Skeletal muscle tissue (tissue), 4 donors: ENCODE measurements around the gene TFAP2E. TPM values are rescaled to one million over a fixed set of nuclear protein-coding genes. Genes with fewer than 3 reads are reported as not detected.
A peak's percentile ranks its signal among the peaks of the same experiment; 100 is the strongest.
"Not testable (repeated sequence)": the region's sequence is repeated elsewhere in the genome, so short reads cannot be mapped to it uniquely, and the experiment has no call there.

Experiments
- H3K27ac ChIP-seq: one replicate; pipeline ENCODE4 v1.7.0; 2013; ENCODE audit warnings: mild to moderate bottlenecking, low read depth, low read length, inconsistent platforms
- H3K27me3 ChIP-seq, 3 donors: one replicate each; pipeline ENCODE4 v1.7.0; 2013; ENCODE audit warnings: low read length in 3 of 3; ENCODE audit not compliant: control insufficient read depth in 3 of 3, insufficient read depth in 3 of 3
- H3K36me3 ChIP-seq, 3 donors: one replicate each; pipeline ENCODE4 v1.7.0; 2013; ENCODE audit warnings: low read length in 3 of 3; ENCODE audit not compliant: control insufficient read depth in 3 of 3, insufficient read depth in 3 of 3
- H3K4me1 ChIP-seq, 3 donors: one replicate each; pipeline ENCODE4 v1.7.0; 2013; ENCODE audit warnings: low read length in 3 of 3, mild to moderate bottlenecking in 3 of 3; ENCODE audit not compliant: control insufficient read depth in 3 of 3, insufficient read depth in 3 of 3
- H3K4me3 ChIP-seq, 3 donors: one replicate each; pipeline ENCODE4 v1.7.0; 2013; ENCODE audit warnings: low read length in 3 of 3
- H3K9ac ChIP-seq, 3 donors: one replicate each; pipeline ENCODE4 v1.7.0; 2013; ENCODE audit warnings: low read length in 3 of 3, mild to moderate bottlenecking in 3 of 3, moderate library complexity in 2 of 3, low read depth in 1 of 3
- H3K9me3 ChIP-seq, 3 donors: one replicate each; pipeline ENCODE4 v1.7.0; 2013; ENCODE audit warnings: low read length in 3 of 3; ENCODE audit not compliant: control insufficient read depth in 3 of 3
- total RNA-seq: library from RNA; depleted of rRNA; stranded (reverse); fragments of >200 nt; gene quantifications from one replicate; pipeline ENCODE4 v1.2.3, GENCODE V29; 2014
- donor health status: Osteomylitis.

The TFAP2E gene
- total RNA-seq, 1 donor from 2014 or later = 0.52 TPM

- peaks cover 57 to 71% (median 58%) of the 10 kb centered on the region in 3 donors for H3K27me3 ChIP-seq
- H3K36me3 ChIP-seq = peaks cover 3 to 6% (median 4%) of the 10 kb centered on the region in 3 donors
- H3K9ac ChIP-seq = no peak overlapping the region
- no peaks in the 10 kb centered on the region for H3K9me3 ChIP-seq
- no peak overlapping the region for H3K4me3 ChIP-seq
- H3K4me1 ChIP-seq = peaks cover 3 to 23% (median 21%) of the 10 kb centered on the region in 3 donors
- H3K27ac ChIP-seq = no peak overlapping the region
These were observed 1.9 kb upstream of the TFAP2E start for GRCh38 chr1:35571263-35571662.

GRCh38 chr1:35572296-35572695 lies 818 bp upstream of the TFAP2E start:
- Histone ChIP-seq H3K27ac (no peak overlapping the region), H3K9ac (no peak overlapping the region), H3K4me1 (peaks cover 5 to 26% (median 25%) of the 10 kb centered on the region in 3 donors), H3K9me3 (no peaks in the 10 kb centered on the region), H3K4me3 (no peak overlapping the region), H3K36me3 (no peaks in the 10 kb centered on the region), H3K27me3 (peaks cover 65 to 80% (median 66%) of the 10 kb centered on the region in 3 donors)

- Histone ChIP-seq H3K36me3 (no peaks in the 10 kb centered on the region), H3K4me1 (peaks cover 10 to 21% (median 19%) of the 10 kb centered on the region in 3 donors), H3K27ac (no peak overlapping the region), H3K9me3 (no peaks in the 10 kb centered on the region), H3K9ac (no peak overlapping the region), H3K27me3 (peaks cover 73 to 84% (median 80%) of the 10 kb centered on the region in 3 donors), H3K4me3 (no peak overlapping the region)
These were observed 1.1 kb downstream of the TFAP2E start for GRCh38 chr1:35574125-35574654.

- Histone ChIP-seq H3K36me3 (no peaks in the 10 kb centered on the region), H3K9ac (no peak overlapping the region), H3K9me3 (no peaks in the 10 kb centered on the region), H3K27ac (no peak overlapping the region), H3K4me3 (no peak overlapping the region), H3K27me3 (peaks cover 73 to 79% (median 76%) of the 10 kb centered on the region in 3 donors), H3K4me1 (peaks cover 10 to 21% (median 19%) of the 10 kb centered on the region in 3 donors)
These were observed 1.7 kb downstream of the TFAP2E start for GRCh38 chr1:35574655-35575415.

GRCh38 chr1:35575416-35575958 lies 2.4 kb downstream of the TFAP2E start:
- H3K27ac ChIP-seq = no peak overlapping the region
- H3K9ac ChIP-seq = no peak overlapping the region
- peaks cover 10 to 21% (median 19%) of the 10 kb centered on the region in 3 donors for H3K4me1 ChIP-seq
- no peaks in the 10 kb centered on the region for H3K9me3 ChIP-seq
- H3K27me3 ChIP-seq = peaks cover 68 to 78% (median 69%) of the 10 kb centered on the region in 3 donors
- H3K4me3 ChIP-seq = no peak overlapping the region
- no peaks in the 10 kb centered on the region for H3K36me3 ChIP-seq

- no peaks in the 10 kb centered on the region for H3K36me3 ChIP-seq
- H3K4me3 ChIP-seq = no peak overlapping the region
- H3K9ac ChIP-seq = no peak overlapping the region
- H3K27ac ChIP-seq = no peak overlapping the region
- H3K9me3 ChIP-seq = no peaks in the 10 kb centered on the region
- peaks cover 64 to 73% (median 68%) of the 10 kb centered on the region in 3 donors for H3K27me3 ChIP-seq
- peaks cover 10 to 21% (median 19%) of the 10 kb centered on the region in 3 donors for H3K4me1 ChIP-seq
These were observed 3.1 kb downstream of the TFAP2E start for GRCh38 chr1:35576061-35576765.

- H3K27me3 ChIP-seq = peaks cover 60 to 68% (median 65%) of the 10 kb centered on the region in 3 donors
- not testable (repeated sequence) for H3K36me3 ChIP-seq, H3K4me3 ChIP-seq, H3K9ac ChIP-seq, H3K9me3 ChIP-seq, H3K27ac ChIP-seq
- H3K4me1 ChIP-seq = peaks cover 10 to 21% (median 19%) of the 10 kb centered on the region in 3 donors
These were observed 3.6 kb downstream of the TFAP2E start for GRCh38 chr1:35576766-35577070.

- H3K36me3 ChIP-seq = no peaks in the 10 kb centered on the region
- H3K27me3 ChIP-seq = peaks cover 55 to 62% (median 60%) of the 10 kb centered on the region in 3 donors
- H3K27ac ChIP-seq = no peak overlapping the region
- H3K9me3 ChIP-seq = no peaks in the 10 kb centered on the region
- peak overlapping the region; percentile 60 to 62 (median 60) for H3K4me3 ChIP-seq
- peak overlapping the region in 2 of 3 donors; percentile 54 to 56 for H3K9ac ChIP-seq
- H3K4me1 ChIP-seq = peaks cover 10 to 21% (median 19%) of the 10 kb centered on the region in 3 donors
These were observed 4.2 kb downstream of the TFAP2E start for GRCh38 chr1:35577071-35577998.

GRCh38 chr1:35580949-35581388 lies 7.9 kb downstream of the TFAP2E start:
- Histone ChIP-seq H3K27me3 (peaks cover 23 to 26% (median 25%) of the 10 kb centered on the region in 3 donors), H3K27ac (no peak overlapping the region), H3K36me3 (no peaks in the 10 kb centered on the region), H3K9me3 (no peaks in the 10 kb centered on the region), H3K4me1 (peaks cover 9 to 12% (median 10%) of the 10 kb centered on the region in 3 donors), H3K4me3 (no peak overlapping the region), H3K9ac (no peak overlapping the region)
